HepG2 (cell line): ENCODE results near the gene OR1D5. TPM values are rescaled to one million over a fixed set of nuclear protein-coding genes. Genes with fewer than 3 reads are reported as not detected.

ENCODE experiments used
- GZF1 ChIP-seq: sonication (generic); formaldehyde crosslinking; IDR thresholded peaks from 2 replicates; pipeline ENCODE4 v1.5.1; 2020; ENCODE audit warnings: mild to moderate bottlenecking, missing genetic modification reagents
- IKZF1 ChIP-seq: fragments of 450-650 bp; IDR thresholded peaks from 2 replicates; pipeline ENCODE4 v1.7.1; 2016
- IKZF4 ChIP-seq: sonication (generic); formaldehyde crosslinking; IDR thresholded peaks from 2 replicates; pipeline ENCODE4 v1.5.1; 2020; ENCODE audit warnings: borderline replicate concordance, mild to moderate bottlenecking, low read depth, missing genetic modification reagents; ENCODE audit errors: not compliant biosample characterization
- JUN ChIP-seq: sonication (generic); formaldehyde crosslinking; IDR thresholded peaks from 2 replicates; pipeline ENCODE4 v1.4.0; 2020; ENCODE audit warnings: mild to moderate bottlenecking, missing genetic modification reagents
- KAT7 ChIP-seq: IDR thresholded peaks from 2 replicates; pipeline ENCODE4 v1.6.1; 2018; ENCODE audit warnings: borderline replicate concordance, missing compliant biosample characterization
- NFIC ChIP-seq: IDR thresholded peaks from 2 replicates; pipeline ENCODE4 v1.6.1; 2012; ENCODE audit warnings: mild to moderate bottlenecking, low read length, inconsistent platforms
- PAWR ChIP-seq: sonication (generic); formaldehyde crosslinking; IDR thresholded peaks from 2 replicates; pipeline ENCODE4 v1.4.0; 2020; ENCODE audit warnings: missing genetic modification reagents, mild to moderate bottlenecking, borderline replicate concordance
- PHF8 ChIP-seq: sonication (generic); formaldehyde crosslinking; IDR thresholded peaks from 2 replicates; pipeline ENCODE4 v1.5.0; 2020; ENCODE audit warnings: missing genetic modification reagents
- POGZ ChIP-seq: sonication (generic); formaldehyde crosslinking; IDR thresholded peaks from 2 replicates; pipeline ENCODE4 v1.4.0; 2020; ENCODE audit warnings: mild to moderate bottlenecking, missing genetic modification reagents
- SOX13 ChIP-seq, 3 experiments: fragments of 450-650 bp in 1 of 3; sonication (generic) in 1 of 3; formaldehyde crosslinking in 1 of 3; IDR thresholded peaks in 2 of 3; conservative IDR thresholded peaks in 1 of 3; 2 replicates each; pipeline versions ENCODE4 v1.5.0 to v1.6.1; 2016 to 2020; ENCODE audit warnings: antibody characterized with exemption in 1 of 3, mild to moderate bottlenecking in 1 of 3, missing compliant biosample characterization in 1 of 3, missing genetic modification reagents in 1 of 3, moderate library complexity in 1 of 3
- SOX6 ChIP-seq, 2 experiments: fragments of 450-650 bp in 1 of 2; sonication (generic) in 1 of 2; formaldehyde crosslinking in 1 of 2; IDR thresholded peaks; 2 replicates each; pipeline versions ENCODE4 v1.4.0 to v1.6.1; 2017 to 2020; ENCODE audit warnings: antibody characterized with exemption in 1 of 2, mild to moderate bottlenecking in 1 of 2, missing genetic modification reagents in 1 of 2
- SP5 ChIP-seq: IDR thresholded peaks from 2 replicates; pipeline ENCODE4 v1.6.1; 2016; ENCODE audit warnings: low read depth, borderline replicate concordance
- TBX2 ChIP-seq: sonication (generic); formaldehyde crosslinking; IDR thresholded peaks from 2 replicates; pipeline ENCODE4 v1.5.0; 2020; ENCODE audit warnings: missing genetic modification reagents, mild to moderate bottlenecking, borderline replicate concordance
- TEAD3 ChIP-seq: optimal IDR thresholded peaks from 2 replicates; pipeline ENCODE3; 2016; ENCODE audit warnings: borderline replicate concordance
- ZNF12 ChIP-seq: sonication (generic); formaldehyde crosslinking; IDR thresholded peaks from 2 replicates; pipeline ENCODE4 v1.5.0; 2020; ENCODE audit warnings: missing genetic modification reagents
- ZNF274 ChIP-seq: sonication (generic); formaldehyde crosslinking; IDR thresholded peaks from 2 replicates; pipeline ENCODE4 v1.5.1; 2020; ENCODE audit warnings: mild to moderate bottlenecking, missing genetic modification reagents
- ZNF337 ChIP-seq: sonication (generic); formaldehyde crosslinking; IDR thresholded peaks from 2 replicates; pipeline ENCODE4 v1.5.1; 2020; ENCODE audit warnings: missing genetic modification reagents, low read depth, mild to moderate bottlenecking, borderline replicate concordance
- ZNF460 ChIP-seq: sonication (generic); formaldehyde crosslinking; IDR thresholded peaks from 2 replicates; pipeline ENCODE4 v1.5.1; 2020; ENCODE audit warnings: missing genetic modification reagents, mild to moderate bottlenecking, borderline replicate concordance
- ZNF550 ChIP-seq: sonication (generic); formaldehyde crosslinking; IDR thresholded peaks from 2 replicates; pipeline ENCODE4 v1.4.0; 2020; ENCODE audit warnings: mild to moderate bottlenecking, missing genetic modification reagents, borderline replicate concordance
- ZNF556 ChIP-seq: sonication (generic); formaldehyde crosslinking; IDR thresholded peaks from 2 replicates; pipeline ENCODE4 v1.4.0; 2020; ENCODE audit warnings: mild to moderate bottlenecking, missing genetic modification reagents, borderline replicate concordance
- ZNF674 ChIP-seq: sonication (generic); formaldehyde crosslinking; IDR thresholded peaks from 2 replicates; pipeline ENCODE4 v1.5.0; 2020; ENCODE audit warnings: low read depth, mild to moderate bottlenecking, missing genetic modification reagents
- ZNF768 ChIP-seq: sonication (generic); formaldehyde crosslinking; IDR thresholded peaks from 2 replicates; pipeline ENCODE4 v1.4.0; 2020; ENCODE audit warnings: missing genetic modification reagents
- ZNF777 ChIP-seq: sonication (generic); formaldehyde crosslinking; IDR thresholded peaks from 2 replicates; pipeline ENCODE4 v1.4.0; 2020; ENCODE audit warnings: missing genetic modification reagents
- ZXDC ChIP-seq: sonication (generic); formaldehyde crosslinking; IDR thresholded peaks from 2 replicates; pipeline ENCODE4 v1.5.0; 2020; ENCODE audit warnings: mild to moderate bottlenecking, missing genetic modification reagents
- polyA plus RNA-seq, 8 experiments: library from polyadenylated mRNA; depleted of rRNA in 3 of 8; stranded (reverse) in 7 of 8; unstranded in 1 of 8; fragments of >200 nt; fragmentation: Illumina TruSeq in 4 of 8; extraction: Trizol in 4 of 8; gene quantifications; 2 replicates each; pipeline versions ENCODE4 v1.2.1 to v1.2.3, GENCODE V29; 2011 to 2016; ENCODE audit warnings: low read depth in 4 of 8, missing spikeins in 1 of 8, mixed read lengths in 1 of 8; ENCODE audit not compliant: insufficient read depth in 1 of 8
- total RNA-seq, 5 experiments: library from RNA; depleted of rRNA; stranded (reverse); fragments of >200 nt; fragmentation: Illumina TruSeq; extraction: Trizol; gene quantifications; 2 replicates each; pipeline ENCODE4 v1.2.3, GENCODE V29; 2016; ENCODE audit warnings: low read depth in 1 of 5
- TF ChIP-seq, protein P1 (sequence below), 2 experiments: fragments of 450-650 bp in 1 of 2; sonication (generic) in 1 of 2; formaldehyde crosslinking; IDR thresholded peaks; 2 replicates each; pipeline versions ENCODE4 v1.5.0 to v1.8.0; 2020 to 2022; ENCODE audit warnings: mild to moderate bottlenecking in 1 of 2, missing genetic modification reagents in 1 of 2
- TF ChIP-seq, protein P2 (sequence below): sonication (generic); formaldehyde crosslinking; IDR thresholded peaks from 2 replicates; pipeline ENCODE4 v1.8.0; 2023; ENCODE audit warnings: mild to moderate bottlenecking, missing genetic modification reagents

OR1D5 gene
- total and polyA plus RNA-seq, 2 of the 13 experiments (the other 11 are each of a cell fraction or from before 2014, with no cell fraction given), result not detected

- TF ChIP-seq ZNF768 (CRISPR knock-in tag) (peak; percentile 15; the same call in 1 of the 2 replicates), IKZF4 (CRISPR knock-in tag) (peak; percentile 32), TBX2 (CRISPR knock-in tag) (peak; percentile 61; the same call in 1 of the 2 replicates), TEAD3 (CRISPR knock-in tag) (peak; percentile 82), ZNF274 (CRISPR knock-in tag) (no peak; the same call in 1 of the 2 replicates), GZF1 (CRISPR knock-in tag) (no peak), ZNF777 (0 out of 2 replicates have a peak, but pooled peaks have one; percentile 16), KAT7 (CRISPR knock-in tag) (no peak), ZNF674 (CRISPR knock-in tag) (no peak), SP5 (CRISPR knock-in tag) (no peak), ZNF12 (CRISPR knock-in tag) (no peak), SOX6 (IDR thresholded peaks at IDR 0.05) (no peak), SOX6 (CRISPR knock-in tag; IDR thresholded peaks at IDR 0.05) (no peak), PAWR (CRISPR knock-in tag) (no peak), ZXDC (CRISPR knock-in tag) (no peak), PHF8 (CRISPR knock-in tag) (peak; percentile 34; the same call in 1 of the 2 replicates), SOX13 (IDR thresholded peaks at IDR 0.05) (no peak), SOX13 (CRISPR knock-in tag; conservative IDR thresholded peaks at IDR 0.05 in 1 of 2, IDR thresholded peaks at IDR 0.05 in 1 of 2) (0 out of 4 replicates have a peak, but pooled peaks of 1 of the 2 experiments have one; percentile 16), ZNF556 (CRISPR knock-in tag) (peak; percentile 49; the same call in 1 of the 2 replicates), ZNF460 (CRISPR knock-in tag) (no peak), IKZF1 (no peak), POGZ (CRISPR knock-in tag) (peak; percentile 93), JUN (CRISPR knock-in tag) (no peak), NFIC (no peak), ZNF550 (no peak), ZNF337 (no peak)
- TF ChIP-seq, protein P1, sequence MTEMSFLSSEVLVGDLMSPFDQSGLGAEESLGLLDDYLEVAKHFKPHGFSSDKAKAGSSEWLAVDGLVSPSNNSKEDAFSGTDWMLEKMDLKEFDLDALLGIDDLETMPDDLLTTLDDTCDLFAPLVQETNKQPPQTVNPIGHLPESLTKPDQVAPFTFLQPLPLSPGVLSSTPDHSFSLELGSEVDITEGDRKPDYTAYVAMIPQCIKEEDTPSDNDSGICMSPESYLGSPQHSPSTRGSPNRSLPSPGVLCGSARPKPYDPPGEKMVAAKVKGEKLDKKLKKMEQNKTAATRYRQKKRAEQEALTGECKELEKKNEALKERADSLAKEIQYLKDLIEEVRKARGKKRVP (CRISPR knock-in tag; IDR thresholded peaks at IDR 0.05), result no peak
- TF ChIP-seq, protein P2, sequence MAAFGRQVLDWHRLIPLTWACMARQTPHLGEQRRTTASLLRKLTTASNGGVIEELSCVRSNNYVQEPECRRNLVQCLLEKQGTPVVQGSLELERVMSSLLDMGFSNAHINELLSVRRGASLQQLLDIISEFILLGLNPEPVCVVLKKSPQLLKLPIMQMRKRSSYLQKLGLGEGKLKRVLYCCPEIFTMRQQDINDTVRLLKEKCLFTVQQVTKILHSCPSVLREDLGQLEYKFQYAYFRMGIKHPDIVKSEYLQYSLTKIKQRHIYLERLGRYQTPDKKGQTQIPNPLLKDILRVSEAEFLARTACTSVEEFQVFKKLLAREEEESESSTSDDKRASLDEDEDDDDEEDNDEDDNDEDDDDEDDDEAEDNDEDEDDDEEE, result no peak
Observed at GRCh38 chr17:3048727-3049471, 14.5 kb downstream of the OR1D5 start (continued).
